WTC11 (cell line): ENCODE measurements around the gene SGMS1.

ENCODE experiments used
- NFYB ChIP-seq: sonication (generic); formaldehyde crosslinking; conservative IDR thresholded peaks from 2 replicates; pipeline ENCODE4 v1.8.0; 2022; ENCODE audit warnings: low read depth, missing genetic modification reagents
- SOX15 ChIP-seq: fragments of 250-450 bp; sonication (Bioruptor Pico); IDR thresholded peaks from 2 replicates; pipeline ENCODE4 v1.9.0; 2021; ENCODE audit warnings: mild to moderate bottlenecking
- TF ChIP-seq, protein P1 (sequence below): fragments of 200-600 bp; IDR thresholded peaks from 2 replicates; pipeline ENCODE4 v1.8.0; 2022; ENCODE audit warnings: antibody characterized with exemption
- TF ChIP-seq, protein P2 (sequence below): sonication (generic); formaldehyde crosslinking; IDR thresholded peaks from 2 replicates; pipeline ENCODE4 v1.8.0; 2023; ENCODE audit warnings: mild to moderate bottlenecking, missing genetic modification reagents

DNA sequence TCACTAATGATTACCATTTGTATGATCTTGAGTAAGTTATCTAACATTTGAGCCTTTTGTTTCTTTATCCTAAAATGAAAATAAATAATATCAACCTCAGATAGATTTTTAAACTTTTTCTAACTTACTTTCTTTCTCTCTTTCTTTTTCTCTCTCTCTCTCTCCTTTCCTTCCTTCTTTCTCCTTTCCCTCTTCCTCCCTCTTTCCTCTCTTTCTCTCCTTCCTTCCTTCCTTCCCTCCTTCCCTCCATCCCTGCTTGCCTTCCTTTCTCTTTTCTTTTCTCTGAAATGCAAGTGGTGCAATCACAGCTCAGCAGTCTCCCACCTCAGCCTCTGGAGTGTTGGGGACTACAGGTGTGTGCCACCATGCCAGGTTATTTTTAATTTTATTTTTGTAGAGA, 239.5 kb downstream of the SGMS1 start:
- TF ChIP-seq, protein P1, sequence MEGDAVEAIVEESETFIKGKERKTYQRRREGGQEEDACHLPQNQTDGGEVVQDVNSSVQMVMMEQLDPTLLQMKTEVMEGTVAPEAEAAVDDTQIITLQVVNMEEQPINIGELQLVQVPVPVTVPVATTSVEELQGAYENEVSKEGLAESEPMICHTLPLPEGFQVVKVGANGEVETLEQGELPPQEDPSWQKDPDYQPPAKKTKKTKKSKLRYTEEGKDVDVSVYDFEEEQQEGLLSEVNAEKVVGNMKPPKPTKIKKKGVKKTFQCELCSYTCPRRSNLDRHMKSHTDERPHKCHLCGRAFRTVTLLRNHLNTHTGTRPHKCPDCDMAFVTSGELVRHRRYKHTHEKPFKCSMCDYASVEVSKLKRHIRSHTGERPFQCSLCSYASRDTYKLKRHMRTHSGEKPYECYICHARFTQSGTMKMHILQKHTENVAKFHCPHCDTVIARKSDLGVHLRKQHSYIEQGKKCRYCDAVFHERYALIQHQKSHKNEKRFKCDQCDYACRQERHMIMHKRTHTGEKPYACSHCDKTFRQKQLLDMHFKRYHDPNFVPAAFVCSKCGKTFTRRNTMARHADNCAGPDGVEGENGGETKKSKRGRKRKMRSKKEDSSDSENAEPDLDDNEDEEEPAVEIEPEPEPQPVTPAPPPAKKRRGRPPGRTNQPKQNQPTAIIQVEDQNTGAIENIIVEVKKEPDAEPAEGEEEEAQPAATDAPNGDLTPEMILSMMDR = no peak
- TF ChIP-seq NFYB (no peak), SOX15 (no peak)
- TF ChIP-seq, protein P2, sequence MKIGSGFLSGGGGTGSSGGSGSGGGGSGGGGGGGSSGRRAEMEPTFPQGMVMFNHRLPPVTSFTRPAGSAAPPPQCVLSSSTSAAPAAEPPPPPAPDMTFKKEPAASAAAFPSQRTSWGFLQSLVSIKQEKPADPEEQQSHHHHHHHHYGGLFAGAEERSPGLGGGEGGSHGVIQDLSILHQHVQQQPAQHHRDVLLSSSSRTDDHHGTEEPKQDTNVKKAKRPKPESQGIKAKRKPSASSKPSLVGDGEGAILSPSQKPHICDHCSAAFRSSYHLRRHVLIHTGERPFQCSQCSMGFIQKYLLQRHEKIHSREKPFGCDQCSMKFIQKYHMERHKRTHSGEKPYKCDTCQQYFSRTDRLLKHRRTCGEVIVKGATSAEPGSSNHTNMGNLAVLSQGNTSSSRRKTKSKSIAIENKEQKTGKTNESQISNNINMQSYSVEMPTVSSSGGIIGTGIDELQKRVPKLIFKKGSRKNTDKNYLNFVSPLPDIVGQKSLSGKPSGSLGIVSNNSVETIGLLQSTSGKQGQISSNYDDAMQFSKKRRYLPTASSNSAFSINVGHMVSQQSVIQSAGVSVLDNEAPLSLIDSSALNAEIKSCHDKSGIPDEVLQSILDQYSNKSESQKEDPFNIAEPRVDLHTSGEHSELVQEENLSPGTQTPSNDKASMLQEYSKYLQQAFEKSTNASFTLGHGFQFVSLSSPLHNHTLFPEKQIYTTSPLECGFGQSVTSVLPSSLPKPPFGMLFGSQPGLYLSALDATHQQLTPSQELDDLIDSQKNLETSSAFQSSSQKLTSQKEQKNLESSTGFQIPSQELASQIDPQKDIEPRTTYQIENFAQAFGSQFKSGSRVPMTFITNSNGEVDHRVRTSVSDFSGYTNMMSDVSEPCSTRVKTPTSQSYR (CRISPR knock-in tag) = no peak
